Mesenchymal stem cell (in vitro differentiated cells and primary cell): ENCODE data around the gene UBXN7.
"Not testable (repeated sequence)": the region's sequence is repeated elsewhere in the genome, so short reads cannot be mapped to it uniquely, and the experiment has no call there.

Source experiments
- DNase-seq: peaks from one replicate; pipeline ENCODE4 v3.0.0-alpha.2; 2013
- H2AFZ ChIP-seq: one replicate; pipeline ENCODE4 v1.6.1; 2013; ENCODE audit warnings: low read depth, mild to moderate bottlenecking, control low read depth, inconsistent platforms, low read length, moderate library complexity
- H2AK5ac ChIP-seq: 2 replicates; pipeline ENCODE4 v1.6.1; 2013; ENCODE audit warnings: low read length, moderate library complexity, mild to moderate bottlenecking, inconsistent platforms; ENCODE audit not compliant: severe bottlenecking
- H2BK120ac ChIP-seq: one replicate; pipeline ENCODE4 v1.6.1; 2013; ENCODE audit warnings: low read depth, mild to moderate bottlenecking, inconsistent platforms, low read length, moderate library complexity
- H2BK12ac ChIP-seq, 2 experiments: one replicate each; pipeline ENCODE4 v1.6.1; 2013; ENCODE audit warnings: inconsistent platforms in 2 of 2, low read length in 2 of 2, mild to moderate bottlenecking in 2 of 2, moderate library complexity in 2 of 2, control low read depth in 1 of 2
- H2BK15ac ChIP-seq: one replicate; pipeline ENCODE4 v1.6.1; 2013; ENCODE audit warnings: mild to moderate bottlenecking, low read depth, inconsistent platforms; ENCODE audit not compliant: poor library complexity, severe bottlenecking
- H2BK5ac ChIP-seq: 2 replicates; pipeline ENCODE4 v1.6.1; 2013; ENCODE audit warnings: low read depth, mild to moderate bottlenecking, low read length, control low read depth, inconsistent platforms; ENCODE audit not compliant: poor library complexity, severe bottlenecking
- H3K14ac ChIP-seq, 2 experiments: one replicate each; pipeline ENCODE4 v1.6.1; 2013; ENCODE audit warnings: inconsistent platforms in 2 of 2, low read length in 2 of 2, control low read depth in 1 of 2, mild to moderate bottlenecking in 1 of 2, moderate library complexity in 1 of 2
- H3K18ac ChIP-seq, 2 experiments: one replicate each; pipeline ENCODE4 v1.6.1; 2013; ENCODE audit warnings: inconsistent platforms in 2 of 2, low read length in 2 of 2, control low read depth in 1 of 2, low read depth in 1 of 2, mild to moderate bottlenecking in 1 of 2
- H3K23ac ChIP-seq, 2 experiments: one replicate each; pipeline ENCODE4 v1.6.1; 2013; ENCODE audit warnings: inconsistent platforms in 2 of 2, low read length in 2 of 2, mild to moderate bottlenecking in 2 of 2, moderate library complexity in 2 of 2, control low read depth in 1 of 2
- H3K27ac ChIP-seq: 2 replicates; pipeline ENCODE4 v1.5.1; 2013; ENCODE audit warnings: mild to moderate bottlenecking, moderate library complexity, low read length, control low read depth, inconsistent platforms; ENCODE audit not compliant: poor library complexity, severe bottlenecking
- H3K27me3 ChIP-seq, 2 experiments: 2 replicates each; pipeline versions ENCODE4 v1.6.1 to v1.7.0; 2013; ENCODE audit warnings: low read length in 2 of 2, mild to moderate bottlenecking in 2 of 2, moderate library complexity in 2 of 2, control low read depth in 1 of 2, inconsistent platforms in 1 of 2; ENCODE audit not compliant: control insufficient read depth in 1 of 2, insufficient read depth in 1 of 2
- H3K36me3 ChIP-seq, 2 experiments: 2 replicates each; pipeline versions ENCODE4 v1.6.1 to v1.7.0; 2013; ENCODE audit warnings: low read length in 2 of 2, control low read depth in 1 of 2, inconsistent platforms in 1 of 2, low read depth in 1 of 2, mild to moderate bottlenecking in 1 of 2; ENCODE audit not compliant: insufficient read depth in 2 of 2, control insufficient read depth in 1 of 2
- H3K4ac ChIP-seq, 2 experiments: one replicate each; pipeline ENCODE4 v1.6.1; 2013; ENCODE audit warnings: inconsistent platforms in 2 of 2, low read length in 2 of 2, mild to moderate bottlenecking in 2 of 2, moderate library complexity in 2 of 2, control low read depth in 1 of 2, low read depth in 1 of 2
- H3K4me1 ChIP-seq: 2 replicates; pipeline ENCODE4 v1.6.1; 2013; ENCODE audit warnings: low read depth, low read length, control low read depth; ENCODE audit not compliant: control insufficient read depth, insufficient read depth
- H3K4me2 ChIP-seq: 2 replicates; pipeline ENCODE4 v1.6.1; 2013; ENCODE audit warnings: low read length, mild to moderate bottlenecking, inconsistent platforms; ENCODE audit not compliant: poor library complexity, severe bottlenecking
- H3K4me3 ChIP-seq, 2 experiments: 2 replicates each; pipeline versions ENCODE4 v1.5.1 to v1.7.0; 2013; ENCODE audit warnings: low read length in 2 of 2, mild to moderate bottlenecking in 2 of 2, control low read depth in 1 of 2, low read depth in 1 of 2; ENCODE audit not compliant: insufficient read depth in 1 of 2
- H3K79me1 ChIP-seq: replicated peaks from 2 replicates; pipeline ENCODE4 v1.6.1; 2013; ENCODE audit warnings: mild to moderate bottlenecking, control low read depth, low read length, inconsistent platforms; ENCODE audit not compliant: poor library complexity, severe bottlenecking
- H3K9ac ChIP-seq: 2 replicates; pipeline ENCODE4 v1.7.0; 2013; ENCODE audit warnings: mild to moderate bottlenecking, low read length, moderate library complexity
- H3K9me3 ChIP-seq: 2 replicates; pipeline ENCODE4 v1.7.0; 2013; ENCODE audit warnings: mild to moderate bottlenecking, low read length; ENCODE audit not compliant: control insufficient read depth
- H4K8ac ChIP-seq: one replicate; pipeline ENCODE4 v1.6.1; 2013; ENCODE audit warnings: inconsistent platforms, mild to moderate bottlenecking, low read length, moderate library complexity
- H4K91ac ChIP-seq: one replicate; pipeline ENCODE4 v1.6.1; 2013; ENCODE audit warnings: mild to moderate bottlenecking, low read length, inconsistent platforms
- WGBS: methylation state at CpG from one replicate; pipeline ENCODE4 v1.1.7; 2013; ENCODE audit warnings: mixed read lengths; 5-methylcytosine and 5-hydroxymethylcytosine counted together

UBXN7 gene

DNA sequence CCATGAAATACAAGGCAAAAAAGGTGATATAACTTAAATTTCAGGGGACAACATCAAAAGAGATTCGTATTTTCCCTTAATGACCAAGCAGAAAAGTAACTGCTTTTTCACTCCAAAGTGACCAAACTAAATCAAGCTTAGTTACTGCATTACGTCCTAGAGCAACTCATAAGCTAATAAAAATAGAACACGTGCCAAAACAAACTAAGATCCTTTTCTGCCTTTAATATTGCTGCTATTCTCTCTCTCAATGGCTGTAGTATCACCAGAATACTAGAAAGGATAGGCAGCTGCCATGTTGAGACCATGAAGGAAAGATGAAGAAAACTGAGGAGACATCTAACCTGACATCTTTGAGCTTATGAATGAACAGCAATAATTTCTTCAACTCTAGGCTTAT lies 43.3 kb downstream of the UBXN7 start:
- H3K23ac ChIP-seq = no peak overlapping the region
- peaks cover 27 to 53% of the 10 kb centered on the region in 2 experiments for H3K36me3 ChIP-seq
- H2BK15ac ChIP-seq = no peak overlapping the region
- no peak overlapping the region for H3K4me3 ChIP-seq
- no peak overlapping the region for H3K27ac ChIP-seq
- H4K91ac ChIP-seq = no peak overlapping the region
- no peak overlapping the region for H3K9ac ChIP-seq
- no peak overlapping the region for H3K14ac ChIP-seq
- H2AFZ ChIP-seq = no peak overlapping the region
- WGBS = 94% methylated on average over 3 of the region's 3 CpGs
- no peak overlapping the region for H3K4ac ChIP-seq
- no peak overlapping the region for H2BK5ac ChIP-seq
- no peak for DNase-seq
- no peak overlapping the region for H3K4me2 ChIP-seq
- no peaks in the 10 kb centered on the region for H3K27me3 ChIP-seq
- H3K4me1 ChIP-seq = peaks cover 2% of the 10 kb centered on the region
- no peak overlapping the region for H4K8ac ChIP-seq
- no peaks in the 10 kb centered on the region for H3K9me3 ChIP-seq
- H2BK12ac ChIP-seq = no peak overlapping the region
- peaks cover 6% of the 10 kb centered on the region for H3K79me1 ChIP-seq
- no peak overlapping the region for H2BK120ac ChIP-seq
- no peak overlapping the region for H3K18ac ChIP-seq
- no peak overlapping the region for H2AK5ac ChIP-seq

- H4K8ac ChIP-seq, H3K9me3 ChIP-seq, H3K27ac ChIP-seq, H3K4ac ChIP-seq, H2BK5ac ChIP-seq, H3K9ac ChIP-seq, DNase-seq, H2AFZ ChIP-seq, H3K14ac ChIP-seq, H2BK15ac ChIP-seq, H2BK120ac ChIP-seq, H2BK12ac ChIP-seq, H3K4me3 ChIP-seq, H3K23ac ChIP-seq, H3K27me3 ChIP-seq, H3K18ac ChIP-seq, H2AK5ac ChIP-seq, H4K91ac ChIP-seq, H3K79me1 ChIP-seq, H3K4me1 ChIP-seq, H3K4me2 ChIP-seq: not testable (repeated sequence)
- peaks cover 27 to 46% of the 10 kb centered on the region in 2 experiments for H3K36me3 ChIP-seq
- 100% methylated on average over 1 of the region's 2 CpGs for WGBS
These were observed 44.3 kb downstream of the UBXN7 start for GRCh38 chr3:196387941-196388340.

DNA sequence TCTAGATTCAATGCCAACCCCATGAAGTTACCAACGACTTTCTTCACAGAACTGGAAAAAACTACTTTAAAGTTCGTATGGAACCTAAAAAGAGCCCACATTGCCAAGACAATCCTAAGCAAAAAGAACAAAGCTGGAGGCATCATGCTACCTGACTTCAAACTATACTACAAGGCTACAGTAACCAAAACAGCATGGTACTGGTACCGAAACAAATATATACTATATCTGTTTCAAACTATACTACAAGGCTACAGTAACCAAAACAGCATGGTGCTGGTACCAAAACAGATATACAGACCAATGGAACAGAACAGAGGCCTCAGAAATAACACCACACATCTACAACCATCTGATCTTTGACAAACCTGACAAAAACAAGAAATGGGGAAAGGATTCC lies 45.4 kb downstream of the UBXN7 start:
- not testable (repeated sequence) for H3K27me3 ChIP-seq, H3K4me1 ChIP-seq, H3K79me1 ChIP-seq, H2BK120ac ChIP-seq, H4K8ac ChIP-seq, H3K27ac ChIP-seq, H3K4me2 ChIP-seq, H2BK5ac ChIP-seq, H3K4me3 ChIP-seq, H2BK12ac ChIP-seq, H3K9ac ChIP-seq, H3K14ac ChIP-seq, H4K91ac ChIP-seq, H3K18ac ChIP-seq, H3K9me3 ChIP-seq, H2BK15ac ChIP-seq, DNase-seq, H3K23ac ChIP-seq, H3K4ac ChIP-seq, H2AFZ ChIP-seq, H2AK5ac ChIP-seq
- peaks cover 22 to 35% of the 10 kb centered on the region in 2 experiments for H3K36me3 ChIP-seq
- 96% methylated on average over 3 of the region's 3 CpGs for WGBS

DNA sequence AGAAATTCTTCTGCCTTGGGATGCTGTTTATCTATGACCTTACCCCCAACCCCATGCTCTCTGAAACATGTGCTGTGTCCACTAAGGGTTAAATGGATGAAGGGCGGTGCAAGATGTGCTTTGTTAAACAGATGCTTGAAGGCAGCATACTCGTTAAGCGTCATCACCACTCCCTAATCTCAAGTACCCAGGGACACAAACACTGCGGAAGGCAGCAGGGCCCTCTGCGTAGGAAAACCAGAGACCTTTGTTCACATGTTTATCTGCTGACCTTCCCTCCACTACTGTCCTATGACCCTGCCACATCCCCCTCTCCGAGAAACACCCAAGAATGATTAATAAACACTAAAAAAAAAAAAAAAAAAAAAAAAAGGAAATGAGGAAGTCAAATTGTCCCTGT lies 46.2 kb downstream of the UBXN7 start:
- H4K91ac ChIP-seq, H3K27me3 ChIP-seq, H3K9ac ChIP-seq, H3K4me2 ChIP-seq, DNase-seq, H3K14ac ChIP-seq, H3K18ac ChIP-seq, H2BK12ac ChIP-seq, H3K23ac ChIP-seq, H3K4me1 ChIP-seq, H2AFZ ChIP-seq, H3K4me3 ChIP-seq, H3K79me1 ChIP-seq, H2BK5ac ChIP-seq, H3K4ac ChIP-seq, H2BK15ac ChIP-seq, H3K9me3 ChIP-seq, H4K8ac ChIP-seq, H3K27ac ChIP-seq, H2AK5ac ChIP-seq, H2BK120ac ChIP-seq: not testable (repeated sequence)
- peaks cover 19 to 28% of the 10 kb centered on the region in 2 experiments for H3K36me3 ChIP-seq
- 84% methylated on average over 5 of the region's 6 CpGs for WGBS
